Measurements from ENCODE around the gene NME7.

- TF ChIP-seq, protein P1, sequence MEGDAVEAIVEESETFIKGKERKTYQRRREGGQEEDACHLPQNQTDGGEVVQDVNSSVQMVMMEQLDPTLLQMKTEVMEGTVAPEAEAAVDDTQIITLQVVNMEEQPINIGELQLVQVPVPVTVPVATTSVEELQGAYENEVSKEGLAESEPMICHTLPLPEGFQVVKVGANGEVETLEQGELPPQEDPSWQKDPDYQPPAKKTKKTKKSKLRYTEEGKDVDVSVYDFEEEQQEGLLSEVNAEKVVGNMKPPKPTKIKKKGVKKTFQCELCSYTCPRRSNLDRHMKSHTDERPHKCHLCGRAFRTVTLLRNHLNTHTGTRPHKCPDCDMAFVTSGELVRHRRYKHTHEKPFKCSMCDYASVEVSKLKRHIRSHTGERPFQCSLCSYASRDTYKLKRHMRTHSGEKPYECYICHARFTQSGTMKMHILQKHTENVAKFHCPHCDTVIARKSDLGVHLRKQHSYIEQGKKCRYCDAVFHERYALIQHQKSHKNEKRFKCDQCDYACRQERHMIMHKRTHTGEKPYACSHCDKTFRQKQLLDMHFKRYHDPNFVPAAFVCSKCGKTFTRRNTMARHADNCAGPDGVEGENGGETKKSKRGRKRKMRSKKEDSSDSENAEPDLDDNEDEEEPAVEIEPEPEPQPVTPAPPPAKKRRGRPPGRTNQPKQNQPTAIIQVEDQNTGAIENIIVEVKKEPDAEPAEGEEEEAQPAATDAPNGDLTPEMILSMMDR (IDR thresholded peaks at IDR 0.05): no peak
- no peak for TF ChIP-seq POLR2A (IDR thresholded peaks at IDR 0.05)
Observed at GRCh38 chr1:169137357-169137756, 230.2 kb downstream of the NME7 start.
